Neuronal stem cell (in vitro differentiated cells): ENCODE data around the gene PIM3.

Experiments
- DNase-seq: peaks from one replicate; pipeline ENCODE4 v3.0.0-alpha.2; 2013; ENCODE audit warnings: low spot score
- H2AFZ ChIP-seq: one replicate; pipeline ENCODE4 v1.6.1; 2013; ENCODE audit warnings: mild to moderate bottlenecking, low read length, inconsistent platforms
- H2AK5ac ChIP-seq: 2 replicates; pipeline ENCODE4 v1.6.1; 2013; ENCODE audit warnings: low read depth, mild to moderate bottlenecking, inconsistent platforms, low read length, moderate library complexity, mixed read lengths
- H2BK120ac ChIP-seq: 2 replicates; pipeline ENCODE4 v1.6.1; 2013; ENCODE audit warnings: low read depth, mild to moderate bottlenecking, inconsistent platforms, low read length, moderate library complexity, mixed read lengths
- H2BK12ac ChIP-seq: one replicate; pipeline ENCODE4 v1.6.1; 2013; ENCODE audit warnings: low read length, inconsistent platforms
- H2BK15ac ChIP-seq: 2 replicates; pipeline ENCODE4 v1.6.1; 2013; ENCODE audit warnings: mild to moderate bottlenecking, low read length, inconsistent platforms, mixed read lengths
- H2BK5ac ChIP-seq: one replicate; pipeline ENCODE4 v1.6.1; 2013; ENCODE audit warnings: inconsistent platforms, mild to moderate bottlenecking, low read length, moderate library complexity
- H3K14ac ChIP-seq: one replicate; pipeline ENCODE4 v1.6.1; 2013; ENCODE audit warnings: low read length, inconsistent platforms
- H3K18ac ChIP-seq: 2 replicates; pipeline ENCODE4 v1.6.1; 2013; ENCODE audit warnings: low read length, inconsistent platforms
- H3K23ac ChIP-seq: 2 replicates; pipeline ENCODE4 v1.6.1; 2013; ENCODE audit warnings: low read depth, mild to moderate bottlenecking, mixed read lengths, low read length, inconsistent platforms; ENCODE audit not compliant: poor library complexity
- H3K27ac ChIP-seq: replicated peaks from 3 replicates; pipeline ENCODE4 v1.5.1; 2013; ENCODE audit warnings: low read length, inconsistent platforms
- H3K27me3 ChIP-seq, 3 experiments: 2 replicates each; pipeline ENCODE4 v1.6.1; 2013; ENCODE audit warnings: low read length in 3 of 3, mild to moderate bottlenecking in 2 of 3, inconsistent platforms in 1 of 3, low read depth in 1 of 3, mixed read lengths in 1 of 3, moderate library complexity in 1 of 3; ENCODE audit not compliant: control insufficient read depth in 3 of 3, insufficient read depth in 3 of 3
- H3K36me3 ChIP-seq, 2 donors: replicated peaks in 1 of 2; 2 replicates each; pipeline ENCODE4 v1.6.1; 2013; ENCODE audit warnings: low read length in 2 of 2; ENCODE audit not compliant: control insufficient read depth in 2 of 2, insufficient read depth in 2 of 2
- H3K4ac ChIP-seq: 2 replicates; pipeline ENCODE4 v1.6.1; 2013; ENCODE audit warnings: inconsistent platforms, mild to moderate bottlenecking, low read length, moderate library complexity
- H3K4me1 ChIP-seq, 2 donors: 1 replicate in 1 of 2; 2 replicates in 1 of 2; pipeline ENCODE4 v1.6.1; 2013; ENCODE audit warnings: low read length in 2 of 2, low read depth in 1 of 2; ENCODE audit not compliant: control insufficient read depth in 2 of 2, insufficient read depth in 1 of 2
- H3K4me2 ChIP-seq: one replicate; pipeline ENCODE4 v1.6.1; 2013; ENCODE audit warnings: mild to moderate bottlenecking, low read length, inconsistent platforms; ENCODE audit not compliant: insufficient read depth, poor library complexity, severe bottlenecking
- H3K4me3 ChIP-seq, 2 donors: 2 replicates each; pipeline ENCODE4 v1.5.1; 2013; ENCODE audit warnings: low read length in 2 of 2, mild to moderate bottlenecking in 2 of 2, inconsistent platforms in 1 of 2, moderate library complexity in 1 of 2
- H3K79me1 ChIP-seq: one replicate; pipeline ENCODE4 v1.6.1; 2013; ENCODE audit warnings: low read depth, mild to moderate bottlenecking, inconsistent platforms, low read length, moderate library complexity
- H3K9ac ChIP-seq: one replicate; pipeline ENCODE4 v1.6.1; 2013; ENCODE audit warnings: mild to moderate bottlenecking, low read depth, low read length, inconsistent platforms; ENCODE audit not compliant: poor library complexity
- H3K9me3 ChIP-seq, 2 donors: replicated peaks in 1 of 2; 2 replicates each; pipeline versions ENCODE3 to v1.6.1; 2013; ENCODE audit warnings: low read length in 2 of 2, mild to moderate bottlenecking in 2 of 2, inconsistent platforms in 1 of 2, low read depth in 1 of 2, mixed read lengths in 1 of 2, moderate library complexity in 1 of 2; ENCODE audit not compliant: control insufficient read depth in 2 of 2, insufficient read depth in 1 of 2
- H4K8ac ChIP-seq: one replicate; pipeline ENCODE4 v1.6.1; 2013; ENCODE audit warnings: low read depth, mild to moderate bottlenecking, inconsistent platforms, low read length, moderate library complexity
- H4K91ac ChIP-seq: one replicate; pipeline ENCODE4 v1.6.1; 2013; ENCODE audit warnings: low read length, low read depth, mild to moderate bottlenecking, inconsistent platforms; ENCODE audit not compliant: poor library complexity
- WGBS, 2 donors: extraction: QIAGEN DNeasy Blood & Tissue Kit; methylation state at CpG; one replicate each; pipeline ENCODE4 v1.1.7; 2013; ENCODE audit warnings: missing lambda C conversion rate in 2 of 2, mixed read lengths in 1 of 2; ENCODE audit not compliant: insufficient read length in 2 of 2, insufficient replicate concordance in 1 of 2; ENCODE audit errors: extremely low coverage in 2 of 2; 5-methylcytosine and 5-hydroxymethylcytosine counted together

The PIM3 gene

GRCh38 chr22:49914256-49914655 is 46.3 kb upstream of the PIM3 start:
- Histone ChIP-seq H3K4ac (no peak overlapping the region), H3K79me1 (peaks cover 3% of the 10 kb centered on the region), H4K8ac (no peak overlapping the region), H3K9ac (no peak overlapping the region), H2BK5ac (no peak overlapping the region), H2AFZ (no peak overlapping the region), H3K36me3 (peaks cover 10 to 24% of the 10 kb centered on the region in 2 donors), H2AK5ac (peak overlapping the region; percentile 75), H3K14ac (no peak overlapping the region), H3K9me3 (no peaks in the 10 kb centered on the region), H3K23ac (no peak overlapping the region), H4K91ac (no peak overlapping the region), H3K4me1 (peaks cover 9 to 10% of the 10 kb centered on the region in 2 donors), H2BK15ac (no peak overlapping the region), H3K4me2 (no peak overlapping the region), H3K4me3 (no peak overlapping the region), H3K18ac (no peak overlapping the region), H2BK12ac (no peak overlapping the region), H3K27ac (no peak overlapping the region), H2BK120ac (no peak overlapping the region), H3K27me3 (no peaks in the 10 kb centered on the region)
- DNase-seq: no peak
- no CpG with 5 or more reads among the region's 12 CpGs for WGBS, 2 donors

- WGBS, 2 donors: no CpG with 5 or more reads among the region's 12 CpGs
- Histone ChIP-seq H4K8ac (no peak overlapping the region), H3K4me2 (no peak overlapping the region), H2AFZ (no peak overlapping the region), H3K23ac (no peak overlapping the region), H2BK120ac (no peak overlapping the region), H2BK15ac (no peak overlapping the region), H3K9me3 (no peaks in the 10 kb centered on the region), H3K4me3 (no peak overlapping the region), H2AK5ac (no peak overlapping the region), H3K4me1 (peaks cover 10 to 11% of the 10 kb centered on the region in 2 donors), H2BK5ac (no peak overlapping the region), H3K27ac (no peak overlapping the region), H4K91ac (no peak overlapping the region), H3K9ac (no peak overlapping the region), H3K4ac (no peak overlapping the region), H2BK12ac (no peak overlapping the region), H3K18ac (no peak overlapping the region), H3K27me3 (no peaks in the 10 kb centered on the region), H3K36me3 (peaks cover 14 to 23% of the 10 kb centered on the region in 2 donors), H3K14ac (no peak overlapping the region), H3K79me1 (peaks cover 3% of the 10 kb centered on the region)
- DNase-seq: no peak
These were observed 45.0 kb upstream of the PIM3 start for GRCh38 chr22:49915610-49916009.

GRCh38 chr22:49916831-49917230 is 43.7 kb upstream of the PIM3 start:
- WGBS, 2 donors: no CpG with 5 or more reads among the region's 11 CpGs
- no peak overlapping the region for H2AK5ac ChIP-seq
- H3K23ac ChIP-seq: peak overlapping the region; percentile 50

GRCh38 chr22:49917974-49918910 is 42.3 kb upstream of the PIM3 start, which contains the start of the genes ALG12 and CRELD2:
Gene ALG12, minus strand, starts transcription at chr22:49918438. Its CDS starts 4,673 bp downstream, at chr22:49913765.
Gene CRELD2, plus strand, starts transcription at chr22:49918634. Its CDS starts 136 bp downstream, at chr22:49918770.
- Histone ChIP-seq H3K9me3 (peaks cover 0 to 3% of the 10 kb centered on the region in 2 donors), H3K36me3 (peaks cover 14 to 17% of the 10 kb centered on the region in 2 donors), H3K14ac (peak within 1 kb of the TSS; percentile 94), H2BK15ac (peak within 1 kb of the TSS; percentile 75), H3K4me1 (peaks cover 10 to 11% of the 10 kb centered on the region in 2 donors), H3K23ac (peak within 1 kb of the TSS; percentile 91), H3K4ac (no peak within 1 kb of the TSS), H2AK5ac (peak within 1 kb of the TSS; percentile 74), H4K8ac (no peak within 1 kb of the TSS), H3K18ac (peak within 1 kb of the TSS; percentile 99), H2BK5ac (peak within 1 kb of the TSS; percentile 90), H4K91ac (no peak within 1 kb of the TSS), H3K79me1 (peaks cover 3% of the 10 kb centered on the region), H3K27me3 (no peaks in the 10 kb centered on the region), H2AFZ (peak within 1 kb of the TSS; percentile 99), H3K27ac (peak within 1 kb of the TSS; percentile 96), H2BK120ac (peak within 1 kb of the TSS; percentile 44), H3K9ac (peak within 1 kb of the TSS; percentile 97), H3K4me2 (peak within 1 kb of the TSS; percentile 96), H2BK12ac (no peak within 1 kb of the TSS), H3K4me3 (peak within 1 kb of the TSS; percentile 90 to 94)
- DNase-seq: peak; percentile 98
- no CpG with 5 or more reads among the region's 103 CpGs for WGBS, 2 donors

More at GRCh38 chr22:49916831-49917230, 43.7 kb upstream of the PIM3 start:
- Histone ChIP-seq H3K14ac (no peak overlapping the region), H3K4me2 (no peak overlapping the region), H3K4me1 (peaks cover 10 to 11% of the 10 kb centered on the region in 2 donors), H3K36me3 (peaks cover 19 to 29% of the 10 kb centered on the region in 2 donors), H3K4ac (no peak overlapping the region), H4K91ac (no peak overlapping the region), H3K9ac (no peak overlapping the region), H3K79me1 (peaks cover 3% of the 10 kb centered on the region), H2AFZ (no peak overlapping the region), H2BK12ac (no peak overlapping the region), H2BK5ac (peak overlapping the region; percentile 21), H2BK120ac (no peak overlapping the region), H4K8ac (no peak overlapping the region), H3K27ac (no peak overlapping the region), H3K27me3 (no peaks in the 10 kb centered on the region), H3K18ac (no peak overlapping the region), H2BK15ac (no peak overlapping the region), H3K4me3 (peak overlapping the region in 1 of 2 donors; percentile 90), H3K9me3 (peaks cover 0 to 3% of the 10 kb centered on the region in 2 donors)
- DNase-seq: no peak
